GM12875 (cell line): Measurements from ENCODE around the gene ANP32D.
"Not testable (repeated sequence)": the region's sequence is repeated elsewhere in the genome, so short reads cannot be mapped to it uniquely, and the experiment has no call there.

Source experiments
- H3K4me3 ChIP-seq: one replicate; pipeline ENCODE4 v1.5.1; 2011; ENCODE audit warnings: low read depth, low read length, control low read depth
- CTCF ChIP-seq: IDR thresholded peaks from 2 replicates; pipeline ENCODE4 v1.5.1; 2011; ENCODE audit warnings: low read depth, mild to moderate bottlenecking, control low read depth, inconsistent platforms, low read length, moderate library complexity, borderline replicate concordance; ENCODE audit not compliant: insufficient read depth

The ANP32D gene

GRCh38 chr12:48473061-48473460, 702 bp downstream of the ANP32D start:
- no peak overlapping the region for H3K4me3 ChIP-seq
- TF ChIP-seq CTCF, result no peak

GRCh38 chr12:48474497-48474896, 2.1 kb downstream of the ANP32D start:
- not testable (repeated sequence) for H3K4me3 ChIP-seq

GRCh38 chr12:48482198-48482597, 9.8 kb downstream of the ANP32D start, which contains the start of gene C12orf54:
TSS of gene C12orf54 (plus strand) at chr12:48482498. CDS start at chr12:48483297, 799 bp downstream.
- no peak for TF ChIP-seq CTCF
- no peak within 1 kb of the TSS for H3K4me3 ChIP-seq

GRCh38 chr12:48482930-48483329, 10.6 kb downstream of the ANP32D start:
- no peak overlapping the region for H3K4me3 ChIP-seq
- no peak for TF ChIP-seq CTCF

GRCh38 chr12:48486261-48486660, 13.9 kb downstream of the ANP32D start:
- H3K4me3 ChIP-seq, result no peak overlapping the region
- no peak for TF ChIP-seq CTCF

GRCh38 chr12:48486679-48487078, 14.3 kb downstream of the ANP32D start:
- TF ChIP-seq CTCF, result no peak
- H3K4me3 ChIP-seq, result no peak overlapping the region

- no peak overlapping the region for H3K4me3 ChIP-seq
- TF ChIP-seq CTCF, result no peak
These were observed 16.7 kb downstream of the ANP32D start for GRCh38 chr12:48489012-48489411.

- not testable (repeated sequence) for H3K4me3 ChIP-seq
These were observed 17.1 kb downstream of the ANP32D start for GRCh38 chr12:48489456-48489855.

GRCh38 chr12:48500281-48500680, 27.9 kb downstream of the ANP32D start:
- H3K4me3 ChIP-seq, result not testable (repeated sequence)

- H3K4me3 ChIP-seq, result not testable (repeated sequence)
These were observed 34.5 kb downstream of the ANP32D start for GRCh38 chr12:48506836-48507235.
